Islet precursor cell (in vitro differentiated cells): ENCODE results near the gene C19orf73.
"Not testable (repeated sequence)": the region's sequence is repeated elsewhere in the genome, so short reads cannot be mapped to it uniquely, and the experiment has no call there.

Source experiments
- DNase-seq: peaks from one replicate; pipeline ENCODE4 v3.0.0-alpha.2; 2018

C19orf73 gene

GRCh38 chr19:49148784-49149651 lies 30.1 kb upstream of the C19orf73 start:
- peak; percentile 100 for DNase-seq

GRCh38 chr19:49148044-49148682 lies 29.2 kb upstream of the C19orf73 start:
- DNase-seq: no peak

GRCh38 chr19:49146408-49146770 lies 27.4 kb upstream of the C19orf73 start:
- not testable (repeated sequence) for DNase-seq

DNA sequence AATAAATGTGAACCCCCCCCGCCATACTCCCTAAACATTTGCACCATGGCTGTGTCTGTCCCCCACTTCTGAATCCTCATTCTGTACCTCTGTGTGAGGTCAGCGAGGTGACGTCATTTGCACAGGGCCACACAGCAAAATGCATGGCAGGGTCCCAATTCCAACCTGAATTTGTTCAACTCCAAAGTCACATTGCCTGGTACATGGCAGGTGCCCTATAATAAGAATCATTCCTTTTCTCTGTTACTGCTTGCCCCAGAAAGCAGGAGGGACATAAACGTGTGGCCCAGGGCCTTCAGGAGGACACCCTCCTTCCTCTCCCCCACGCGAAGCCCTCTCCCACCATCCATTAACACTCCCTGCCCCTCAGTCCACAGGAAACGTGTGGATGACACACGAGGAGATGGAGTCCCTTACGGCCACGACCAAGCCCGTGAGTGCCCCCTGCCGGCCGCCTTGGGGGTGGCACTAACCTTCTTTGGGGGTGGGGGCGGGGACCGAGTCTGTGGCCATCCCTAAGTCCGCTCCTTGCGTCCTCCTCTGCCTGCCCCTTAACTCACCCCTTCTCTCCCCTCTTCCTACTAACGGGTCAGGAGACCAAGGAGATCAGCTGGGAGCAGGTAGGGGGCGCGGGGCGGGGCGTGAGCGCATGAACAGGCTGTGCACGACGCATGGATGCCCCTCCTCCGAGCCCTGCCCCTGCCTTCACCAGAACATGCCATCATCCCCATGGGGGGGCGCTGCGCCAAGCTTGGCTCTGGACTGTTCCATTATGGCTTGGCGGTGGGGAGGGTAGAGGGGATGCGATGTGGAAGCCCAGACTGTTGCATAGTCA lies 26.8 kb upstream of the C19orf73 start:
- peak; percentile 96 for DNase-seq

GRCh38 chr19:49142866-49143335 lies 24.0 kb upstream of the C19orf73 start:
- DNase-seq: peak; percentile 98

DNA sequence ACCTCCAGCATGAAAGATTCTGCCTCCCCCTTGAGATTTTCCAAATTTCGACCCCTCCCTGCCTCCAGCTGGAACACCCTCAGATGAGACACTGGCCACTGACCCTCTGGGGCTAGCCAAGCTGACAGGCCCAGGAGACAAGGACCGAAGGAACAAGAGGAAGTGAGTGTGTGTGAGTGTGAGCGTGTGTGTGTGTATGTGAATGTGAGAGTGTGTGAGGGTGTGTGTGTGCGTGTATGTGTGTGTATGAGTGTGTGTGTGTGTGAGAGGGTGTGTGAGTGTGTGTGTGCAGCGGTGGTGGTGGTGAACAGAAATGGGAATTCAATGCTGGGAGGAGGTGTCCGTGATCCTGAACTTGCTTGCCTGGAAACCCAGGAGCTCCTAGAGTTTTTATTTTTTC lies 22.4 kb upstream of the C19orf73 start:
- no peak for DNase-seq

DNA sequence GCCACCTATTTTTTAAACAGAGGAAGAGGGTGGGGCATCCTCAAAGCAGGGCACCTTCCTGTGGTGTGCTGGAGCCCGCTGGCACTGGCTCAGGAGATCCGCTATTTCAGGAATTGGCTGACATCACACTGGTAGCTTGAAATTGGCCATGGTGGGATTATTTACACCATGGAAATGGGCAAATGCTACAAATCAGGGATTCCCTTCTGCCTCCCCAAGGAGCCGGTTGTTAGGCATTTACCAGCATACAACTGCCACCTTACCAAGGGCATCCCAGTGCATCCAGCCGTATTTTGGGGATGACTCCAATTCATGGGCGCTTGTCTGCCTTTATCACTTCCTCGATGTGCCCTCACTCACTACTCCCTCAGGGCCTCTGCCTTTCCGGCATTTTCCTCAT lies 22.0 kb upstream of the C19orf73 start:
- DNase-seq: no peak

DNA sequence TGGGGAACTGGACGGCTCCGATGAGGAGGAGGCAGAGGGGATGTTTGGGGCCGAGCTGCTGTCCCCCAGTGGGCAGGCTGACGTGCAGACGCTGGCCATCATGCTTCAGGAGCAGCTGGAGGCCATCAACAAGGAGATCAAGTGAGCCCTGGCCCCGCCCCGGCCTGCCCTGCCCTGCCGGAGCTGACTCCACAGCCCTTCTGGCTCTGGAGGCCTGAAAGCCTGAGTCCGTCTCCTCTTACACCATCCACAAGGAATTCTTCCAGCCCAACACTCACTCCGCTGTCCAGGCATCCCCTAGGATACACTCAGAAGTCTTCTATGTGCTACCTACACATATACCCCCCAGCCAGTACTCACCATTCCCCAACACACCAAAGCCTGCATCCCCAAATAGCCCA lies 17.8 kb upstream of the C19orf73 start:
- DNase-seq: no peak

GRCh38 chr19:49135686-49136085 lies 16.7 kb upstream of the C19orf73 start:
- no peak for DNase-seq

DNA sequence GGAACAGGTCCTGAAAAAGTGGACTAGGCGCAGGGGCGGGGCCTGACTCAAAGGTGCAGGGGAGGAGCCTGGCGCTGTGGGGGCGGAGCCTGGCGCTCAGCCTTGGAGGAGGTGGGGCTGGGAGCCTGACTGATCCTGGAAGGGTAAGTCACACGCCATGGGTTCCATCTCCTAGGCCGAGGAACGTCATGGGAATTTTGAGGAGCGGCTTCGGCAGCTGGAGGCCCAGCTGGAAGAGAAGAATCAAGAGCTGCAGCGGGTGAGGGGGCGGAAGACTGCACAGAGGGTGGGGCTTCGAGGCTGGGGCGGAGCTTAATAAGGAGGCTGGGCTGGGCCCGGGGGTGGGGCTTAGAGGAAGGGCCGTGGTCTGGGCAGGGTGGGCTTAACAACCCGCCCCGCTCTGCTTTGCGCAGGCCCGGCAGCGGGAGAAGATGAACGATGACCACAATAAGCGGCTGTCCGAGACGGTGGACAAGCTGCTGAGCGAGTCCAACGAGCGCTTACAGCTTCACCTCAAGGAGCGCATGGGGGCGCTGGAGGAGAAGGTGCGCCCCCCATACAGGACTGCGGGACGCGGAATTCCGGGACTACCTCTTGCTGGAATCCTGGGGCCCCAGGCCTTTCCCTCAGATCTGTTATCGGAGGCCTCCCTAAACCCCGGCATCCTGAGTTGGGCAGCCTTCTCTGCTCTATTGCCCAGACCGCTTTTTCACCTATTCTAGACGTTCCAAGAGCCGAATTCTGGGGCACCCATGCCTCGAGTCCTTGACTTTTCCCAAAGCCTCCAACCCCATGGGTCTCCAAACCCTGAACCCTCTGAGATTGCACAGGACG lies 14.9 kb upstream of the C19orf73 start:
- peak; percentile 85 for DNase-seq

DNA sequence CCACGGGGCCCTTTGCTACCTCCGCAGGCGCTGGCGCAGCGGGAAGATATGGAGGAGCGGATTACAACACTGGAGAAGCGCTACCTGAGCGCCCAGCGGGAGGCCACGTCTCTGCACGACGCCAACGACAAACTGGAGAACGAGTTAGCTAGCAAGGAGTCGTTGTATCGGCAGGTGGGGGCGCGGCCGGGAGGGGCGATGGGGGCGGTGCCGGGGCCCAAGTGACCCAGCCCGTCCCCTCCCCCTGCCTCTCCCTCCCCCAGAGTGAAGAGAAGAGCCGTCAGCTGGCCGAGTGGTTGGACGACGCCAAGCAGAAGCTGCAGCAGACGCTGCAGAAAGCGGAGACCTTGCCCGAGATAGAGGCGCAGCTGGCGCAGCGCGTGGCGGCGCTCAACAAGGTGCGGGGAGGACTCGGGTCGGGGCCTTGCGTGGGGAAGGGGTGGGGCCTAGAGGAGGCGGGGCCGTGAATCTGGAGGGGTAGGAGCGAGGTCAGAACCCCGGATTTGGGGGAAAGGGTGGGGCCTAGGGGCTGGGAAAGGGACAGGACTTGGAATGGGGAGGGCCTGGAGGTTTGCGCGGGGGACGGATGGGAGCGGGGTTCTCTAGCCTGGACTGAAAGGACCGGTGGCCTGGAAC lies 14.1 kb upstream of the C19orf73 start:
- DNase-seq: peak; percentile 75

GRCh38 chr19:49130325-49130724 lies 11.4 kb upstream of the C19orf73 start:
- DNase-seq: no peak

- no peak for DNase-seq
These were observed 10.3 kb upstream of the C19orf73 start for GRCh38 chr19:49129238-49129583.

- no peak for DNase-seq
These were observed 9.7 kb upstream of the C19orf73 start for GRCh38 chr19:49128545-49129237.

DNA sequence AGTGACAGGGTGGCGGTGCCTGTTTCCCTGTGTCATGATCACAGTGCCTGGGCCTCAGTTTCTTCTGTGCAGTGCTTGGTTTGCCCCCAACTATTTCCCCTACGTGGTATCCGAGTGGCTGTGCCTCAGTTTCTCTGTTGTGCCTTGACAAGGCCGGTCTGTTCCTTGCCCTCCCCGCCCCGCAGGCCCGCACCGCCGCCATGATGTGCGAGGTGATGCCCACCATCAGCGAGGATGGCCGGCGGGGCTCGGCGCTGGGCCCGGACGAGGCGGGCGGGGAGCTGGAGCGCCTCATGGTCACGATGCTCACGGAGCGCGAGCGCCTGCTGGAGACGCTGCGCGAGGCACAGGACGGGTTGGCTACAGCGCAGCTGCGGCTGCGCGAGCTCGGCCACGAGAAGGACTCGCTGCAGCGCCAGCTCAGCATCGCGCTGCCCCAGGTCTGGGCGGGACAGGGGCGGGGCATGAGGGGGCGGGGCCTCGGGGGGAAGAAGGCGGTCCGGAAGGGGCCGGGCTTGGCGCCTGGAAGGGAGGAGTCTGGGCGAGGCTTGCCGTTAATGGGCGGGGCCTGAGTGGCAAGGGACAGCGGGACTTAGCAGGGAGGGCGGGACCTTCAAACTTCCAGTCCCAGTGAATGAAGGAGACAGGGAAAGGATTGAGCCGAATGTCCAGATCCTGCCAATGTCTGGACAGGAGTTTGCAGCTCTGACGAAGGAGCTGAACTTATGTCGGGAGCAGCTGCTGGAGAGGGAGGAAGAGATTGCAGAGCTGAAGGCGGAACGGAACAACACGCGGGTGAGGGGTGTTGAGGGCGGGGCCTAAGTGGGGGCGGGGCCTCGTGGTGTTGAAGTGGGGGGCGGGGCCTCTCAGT lies 9.0 kb upstream of the C19orf73 start:
- peak; percentile 99 for DNase-seq

DNA sequence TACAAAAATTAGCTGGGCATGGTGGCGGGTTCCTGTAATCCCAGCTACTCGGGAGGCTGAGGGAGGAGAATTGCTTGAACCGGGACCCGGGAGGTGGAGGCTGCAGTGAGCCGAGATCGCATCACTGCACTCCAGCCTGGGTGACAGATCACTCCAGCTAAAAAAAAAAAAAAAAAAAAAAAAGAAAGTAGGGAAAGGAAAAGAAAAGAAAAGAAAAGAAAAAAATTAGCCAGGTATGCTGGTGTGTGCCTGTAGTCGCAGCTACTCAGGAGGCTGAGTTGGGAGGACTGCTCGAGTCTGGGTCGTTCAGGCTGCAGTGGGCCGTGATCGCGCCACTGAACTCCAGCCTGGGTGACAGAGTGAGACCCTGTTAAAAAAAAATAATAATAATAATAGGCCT lies 8.3 kb upstream of the C19orf73 start:
- DNase-seq: not testable (repeated sequence)

DNA sequence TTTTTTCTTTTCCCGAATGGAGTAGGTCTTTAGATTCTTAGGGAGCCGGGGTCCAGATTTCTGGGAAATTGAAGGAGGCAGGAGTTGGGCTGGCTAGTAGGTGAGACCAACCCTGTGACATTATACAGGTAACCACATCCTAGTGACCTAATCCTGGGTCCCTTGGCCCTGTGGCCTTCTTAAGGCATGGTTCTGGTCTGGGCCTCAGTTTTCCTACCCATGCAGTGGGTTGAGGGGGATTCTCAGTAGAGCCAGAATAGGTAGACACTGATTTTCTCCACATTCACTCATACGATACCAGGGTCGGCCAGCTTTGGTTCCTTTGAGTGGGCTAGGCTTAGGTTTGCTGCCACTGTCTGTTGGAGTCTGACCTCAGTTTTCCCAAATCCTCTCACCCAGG lies 7.6 kb upstream of the C19orf73 start:
- DNase-seq: no peak

DNA sequence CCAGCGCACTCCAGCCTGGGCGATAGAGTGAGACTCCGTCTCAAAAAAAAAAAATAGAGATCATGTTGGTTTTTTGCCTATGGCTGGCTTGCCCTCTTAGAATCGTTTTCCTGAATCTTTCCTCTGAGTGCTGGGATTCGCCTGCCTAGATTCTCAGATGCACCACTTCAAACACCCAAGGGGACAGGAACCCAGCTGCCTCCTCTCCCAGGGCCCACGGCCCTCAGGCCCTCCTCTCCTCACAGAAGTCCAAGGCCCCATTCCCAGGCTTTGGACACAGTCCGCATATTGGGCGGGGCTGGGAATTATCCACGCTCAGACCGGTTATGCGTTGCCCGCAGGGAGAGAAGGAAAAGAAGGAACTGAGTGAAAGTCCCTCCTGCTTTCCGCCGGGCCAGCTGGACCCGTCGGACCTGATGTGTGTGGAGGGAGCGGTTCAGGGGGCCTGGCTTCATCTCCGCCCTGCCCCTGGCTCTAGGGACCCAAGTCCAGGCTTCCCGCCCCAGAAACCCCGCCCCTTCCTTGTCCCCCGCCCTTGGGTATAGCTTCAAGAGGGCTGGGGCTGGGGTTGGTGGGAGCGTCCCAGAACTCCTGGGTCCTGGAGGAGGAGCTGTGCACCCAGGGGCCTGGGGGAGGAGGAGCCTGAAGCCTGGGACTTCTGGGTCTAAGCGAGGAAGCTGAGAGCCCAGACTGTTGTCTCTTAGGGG lies 6.2 kb upstream of the C19orf73 start:
- peak; percentile 80 for DNase-seq

- DNase-seq: not testable (repeated sequence)
These were observed 4.3 kb upstream of the C19orf73 start for GRCh38 chr19:49123285-49123684.

- not testable (repeated sequence) for DNase-seq
These were observed 2.9 kb upstream of the C19orf73 start for GRCh38 chr19:49121841-49122240.
